H9 (cell line): ENCODE measurements around the gene OR1L6. TPM values are rescaled to one million over a fixed set of nuclear protein-coding genes. Genes with fewer than 3 reads are reported as not detected.

ENCODE experiments used
- DNase-seq: peaks from one replicate; pipeline ENCODE4 v3.0.0-alpha.2; 2017
- H2AFZ ChIP-seq: one replicate; pipeline ENCODE4 v1.6.1; 2013; ENCODE audit warnings: mild to moderate bottlenecking, low read length, control low read depth, moderate library complexity
- H2AK5ac ChIP-seq: 2 replicates; pipeline ENCODE4 v1.6.1; 2013; ENCODE audit warnings: low read length, control low read depth, mixed read lengths; ENCODE audit not compliant: insufficient read length
- H2BK120ac ChIP-seq: one replicate; pipeline ENCODE4 v1.6.1; 2013; ENCODE audit warnings: low read depth, mild to moderate bottlenecking, low read length, control low read depth, inconsistent platforms; ENCODE audit not compliant: poor library complexity, severe bottlenecking
- H2BK12ac ChIP-seq: 2 replicates; pipeline ENCODE4 v1.6.1; 2013; ENCODE audit warnings: low read length, control low read depth, mixed read lengths, low read depth; ENCODE audit not compliant: insufficient read length
- H2BK15ac ChIP-seq: 2 replicates; pipeline ENCODE4 v1.6.1; 2013; ENCODE audit warnings: low read depth, low read length, control low read depth
- H2BK20ac ChIP-seq: one replicate; pipeline ENCODE4 v1.6.1; 2013; ENCODE audit warnings: low read depth, mild to moderate bottlenecking, low read length, control low read depth, inconsistent platforms; ENCODE audit not compliant: poor library complexity, severe bottlenecking
- H2BK5ac ChIP-seq: 2 replicates; pipeline ENCODE4 v1.6.1; 2013; ENCODE audit warnings: low read length, control low read depth, mixed read lengths; ENCODE audit not compliant: insufficient read length
- H3K14ac ChIP-seq: 2 replicates; pipeline ENCODE4 v1.6.1; 2013; ENCODE audit warnings: low read length, control low read depth; ENCODE audit not compliant: insufficient read depth
- H3K18ac ChIP-seq: 2 replicates; pipeline ENCODE4 v1.6.1; 2013; ENCODE audit warnings: low read depth, mild to moderate bottlenecking, mixed read lengths, low read length, control low read depth; ENCODE audit not compliant: insufficient read length
- H3K23ac ChIP-seq: 2 replicates; pipeline ENCODE4 v1.6.1; 2013; ENCODE audit warnings: low read length, control low read depth, mixed read lengths, low read depth; ENCODE audit not compliant: insufficient read length
- H3K23me2 ChIP-seq: 2 replicates; pipeline ENCODE4 v1.6.1; 2013; ENCODE audit warnings: low read depth, mild to moderate bottlenecking, mixed read lengths, low read length, control low read depth; ENCODE audit not compliant: insufficient read length, poor library complexity, severe bottlenecking
- H3K27ac ChIP-seq: 2 replicates; pipeline ENCODE4 v1.5.1; 2013; ENCODE audit warnings: low read length, control low read depth, mixed read lengths, low read depth; ENCODE audit not compliant: insufficient read length
- H3K27me3 ChIP-seq: 2 replicates; pipeline ENCODE4 v1.6.1; 2013; ENCODE audit warnings: low read length, control low read depth, inconsistent platforms; ENCODE audit not compliant: insufficient read depth
- H3K4ac ChIP-seq: 2 replicates; pipeline ENCODE4 v1.6.1; 2013; ENCODE audit warnings: low read depth, mild to moderate bottlenecking, control low read depth, inconsistent platforms, low read length, moderate library complexity
- H3K4me1 ChIP-seq: 2 replicates; pipeline ENCODE4 v1.6.1; 2013; ENCODE audit warnings: low read length, control low read depth, inconsistent platforms; ENCODE audit not compliant: insufficient read depth
- H3K4me2 ChIP-seq: 2 replicates; pipeline ENCODE4 v1.6.1; 2013; ENCODE audit warnings: low read length, control low read depth, mixed read lengths; ENCODE audit not compliant: insufficient read length, insufficient read depth
- H3K56ac ChIP-seq: 2 replicates; pipeline ENCODE4 v1.6.1; 2013; ENCODE audit warnings: low read depth, mild to moderate bottlenecking, mixed read lengths, low read length, control low read depth; ENCODE audit not compliant: insufficient read length
- H3K79me1 ChIP-seq: 2 replicates; pipeline ENCODE4 v1.6.1; 2013; ENCODE audit warnings: low read depth, mild to moderate bottlenecking, moderate library complexity, low read length, control low read depth, inconsistent platforms; ENCODE audit not compliant: insufficient read depth, poor library complexity, severe bottlenecking
- H3K79me2 ChIP-seq: 2 replicates; pipeline ENCODE4 v1.6.1; 2013; ENCODE audit warnings: low read length, control low read depth, inconsistent platforms; ENCODE audit not compliant: insufficient read depth
- H3K9ac ChIP-seq: 2 replicates; pipeline ENCODE4 v1.6.1; 2013; ENCODE audit warnings: low read length, control low read depth, mixed read lengths; ENCODE audit not compliant: insufficient read length; ENCODE audit errors: extremely low read depth
- H3K9me3 ChIP-seq: one replicate; pipeline ENCODE4 v1.6.1; 2013; ENCODE audit warnings: low read depth, low read length, inconsistent platforms; ENCODE audit not compliant: control insufficient read depth
- H3T11ph ChIP-seq: one replicate; pipeline ENCODE4 v1.6.1; 2013; ENCODE audit warnings: mild to moderate bottlenecking, low read length, control low read depth, inconsistent platforms
- H4K20me1 ChIP-seq: one replicate; pipeline ENCODE4 v1.6.1; 2013; ENCODE audit not compliant: control insufficient read depth, insufficient read length, insufficient read depth
- H4K5ac ChIP-seq: 2 replicates; pipeline ENCODE4 v1.6.1; 2013; ENCODE audit warnings: low read depth, mild to moderate bottlenecking, mixed read lengths, low read length, control low read depth; ENCODE audit not compliant: insufficient read length
- H4K8ac ChIP-seq: replicated peaks from 2 replicates; pipeline ENCODE4 v1.6.1; 2013; ENCODE audit warnings: low read length, control low read depth, mixed read lengths, low read depth; ENCODE audit not compliant: insufficient read length
- H4K91ac ChIP-seq: 2 replicates; pipeline ENCODE4 v1.6.1; 2013; ENCODE audit warnings: low read depth, mild to moderate bottlenecking, moderate library complexity, mixed read lengths, low read length, control low read depth; ENCODE audit not compliant: insufficient read length
- H3K27ac Mint-ChIP-seq, 3 experiments: 2 replicates in 2 of 3; 3 replicates in 1 of 3; pipeline ENCODE4 v1.8.0; 2020 to 2021; ENCODE audit warnings: mixed read lengths in 3 of 3, mild to moderate bottlenecking in 1 of 3, moderate library complexity in 1 of 3
- H3K27me3 Mint-ChIP-seq: 2 replicates; pipeline ENCODE4 v1.8.0; 2021; ENCODE audit warnings: low read depth, mild to moderate bottlenecking, moderate library complexity, mixed read lengths
- H3K36me3 Mint-ChIP-seq, 3 experiments: 2 replicates in 2 of 3; 3 replicates in 1 of 3; pipeline ENCODE4 v1.8.0; 2020 to 2021; ENCODE audit warnings: low read depth in 3 of 3, mixed read lengths in 3 of 3; ENCODE audit not compliant: insufficient read depth in 1 of 3
- H3K4me1 Mint-ChIP-seq, 2 experiments: 2 replicates each; pipeline ENCODE4 v1.8.0; 2020; ENCODE audit warnings: mixed read lengths in 2 of 2
- H3K4me3 Mint-ChIP-seq, 2 experiments: 2 replicates in 1 of 2; 3 replicates in 1 of 2; pipeline ENCODE4 v1.8.0; 2020 to 2021; ENCODE audit warnings: mild to moderate bottlenecking in 2 of 2, mixed read lengths in 2 of 2, moderate library complexity in 1 of 2
- H3K9me3 Mint-ChIP-seq, 2 experiments: 2 replicates in 1 of 2; 3 replicates in 1 of 2; pipeline ENCODE4 v1.8.0; 2020; ENCODE audit warnings: mild to moderate bottlenecking in 2 of 2, mixed read lengths in 2 of 2, moderate library complexity in 1 of 2
- WGBS: extraction: QIAGEN DNeasy Blood & Tissue Kit; methylation state at CpG from one replicate; pipeline ENCODE4 v1.1.7; 2013; ENCODE audit warnings: missing lambda C conversion rate, low lambda C conversion rate, mixed read lengths; ENCODE audit not compliant: insufficient read length; ENCODE audit errors: extremely low coverage; 5-methylcytosine and 5-hydroxymethylcytosine counted together
- total RNA-seq: library from RNA; stranded (reverse); gene quantifications from 2 replicates; pipeline ENCODE4 v1.2.1, GENCODE V29; 2021
- TF ChIP-seq, protein P1 (sequence below): fragments of 200-600 bp; sonication (generic); conservative IDR thresholded peaks from 3 replicates; pipeline ENCODE4 v1.8.0; 2021; ENCODE audit warnings: antibody characterized with exemption, mild to moderate bottlenecking

OR1L6 gene
- total RNA-seq, 1 experiment from 2014 or later, result not detected

GRCh38 chr9:122789256-122790046 is 47.3 kb downstream of the OR1L6 start:
- Histone ChIP-seq H2BK120ac (no peak overlapping the region), H3K9me3 (peaks cover 40% of the 10 kb centered on the region), H4K91ac (no peak overlapping the region), H4K5ac (no peak overlapping the region), H3K27me3 (no peaks in the 10 kb centered on the region), H3K4me2 (no peak overlapping the region), H3K9ac (no peak overlapping the region), H2BK20ac (no peak overlapping the region), H2AK5ac (no peak overlapping the region), H2BK12ac (no peak overlapping the region), H2AFZ (no peak overlapping the region), H3T11ph (no peak overlapping the region), H3K23ac (no peak overlapping the region), H4K8ac (no peak overlapping the region), H3K23me2 (no peaks in the 10 kb centered on the region), H3K79me2 (no peaks in the 10 kb centered on the region), H3K56ac (no peak overlapping the region), H2BK5ac (no peak overlapping the region), H2BK15ac (no peak overlapping the region), H3K27ac (no peak overlapping the region), H3K79me1 (no peaks in the 10 kb centered on the region), H3K4ac (no peak overlapping the region), H3K18ac (no peak overlapping the region), H3K14ac (no peak overlapping the region), H3K4me1 (no peaks in the 10 kb centered on the region), H4K20me1 (no peaks in the 10 kb centered on the region)
- Mint-ChIP-seq H3K27me3 (peaks cover 1% of the 10 kb centered on the region), H3K27ac (no peak overlapping the region), H3K4me1 (no peaks in the 10 kb centered on the region), H3K9me3 (peaks cover 36 to 78% of the 10 kb centered on the region in 2 experiments), H3K4me3 (no peak overlapping the region), H3K36me3 (peaks cover 1 to 27% (median 15%) of the 10 kb centered on the region in 3 experiments; a peak in 3 of 7 replicates)
- no CpG with 5 or more reads among the region's 28 CpGs for WGBS
- TF ChIP-seq, protein P1, sequence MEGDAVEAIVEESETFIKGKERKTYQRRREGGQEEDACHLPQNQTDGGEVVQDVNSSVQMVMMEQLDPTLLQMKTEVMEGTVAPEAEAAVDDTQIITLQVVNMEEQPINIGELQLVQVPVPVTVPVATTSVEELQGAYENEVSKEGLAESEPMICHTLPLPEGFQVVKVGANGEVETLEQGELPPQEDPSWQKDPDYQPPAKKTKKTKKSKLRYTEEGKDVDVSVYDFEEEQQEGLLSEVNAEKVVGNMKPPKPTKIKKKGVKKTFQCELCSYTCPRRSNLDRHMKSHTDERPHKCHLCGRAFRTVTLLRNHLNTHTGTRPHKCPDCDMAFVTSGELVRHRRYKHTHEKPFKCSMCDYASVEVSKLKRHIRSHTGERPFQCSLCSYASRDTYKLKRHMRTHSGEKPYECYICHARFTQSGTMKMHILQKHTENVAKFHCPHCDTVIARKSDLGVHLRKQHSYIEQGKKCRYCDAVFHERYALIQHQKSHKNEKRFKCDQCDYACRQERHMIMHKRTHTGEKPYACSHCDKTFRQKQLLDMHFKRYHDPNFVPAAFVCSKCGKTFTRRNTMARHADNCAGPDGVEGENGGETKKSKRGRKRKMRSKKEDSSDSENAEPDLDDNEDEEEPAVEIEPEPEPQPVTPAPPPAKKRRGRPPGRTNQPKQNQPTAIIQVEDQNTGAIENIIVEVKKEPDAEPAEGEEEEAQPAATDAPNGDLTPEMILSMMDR, result no peak
- DNase-seq, result no peak
